Measurements from ENCODE around the gene IFT80. TPM values are rescaled to one million over a fixed set of nuclear protein-coding genes. Genes with fewer than 3 reads are reported as not detected.

The IFT80 gene
- total RNA-seq, 1 experiment from 2014 or later, result 26.3 TPM

DNA sequence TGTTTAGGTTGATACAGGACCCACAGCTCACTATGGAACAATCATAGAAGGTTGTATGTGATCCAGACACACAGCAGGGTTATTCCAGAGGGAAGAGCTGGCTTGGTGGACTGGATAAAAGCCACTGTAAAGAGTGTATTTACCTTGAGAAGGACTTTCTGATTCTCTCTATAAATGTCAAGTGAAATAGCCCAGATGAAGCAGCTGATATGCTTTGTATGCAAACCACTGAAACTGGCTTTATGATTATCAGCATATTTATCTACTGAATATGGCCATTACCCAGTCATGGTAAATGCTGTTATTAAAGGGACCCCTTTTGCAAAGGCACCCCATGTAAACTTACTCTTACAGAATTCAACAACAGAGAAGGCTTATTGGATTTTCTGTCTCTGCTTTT is 145.7 kb downstream of the IFT80 start:
- Histone ChIP-seq H2AFZ (ENCODE audit: low read depth, low read length, poor library complexity, severe bottlenecking) (no peak overlapping the region), H3K4me1 (ENCODE audit: control insufficient read depth in 1 of 2, insufficient read depth in 2 of 2, low read length in 2 of 2) (no peaks in the 10 kb centered on the region), H3K4me3 (replicated peaks in 1 of 2; ENCODE audit: low read depth in 1 of 2, low read length in 2 of 2) (no peak overlapping the region), H3K4me2 (ENCODE audit: low read length) (no peak overlapping the region), H3K9me2 (ENCODE audit: insufficient read depth) (no peaks in the 10 kb centered on the region), H3K9ac (ENCODE audit: low read length) (no peak overlapping the region), H3K9me3 (ENCODE audit: control insufficient read depth in 1 of 2, insufficient read depth in 1 of 2, low read depth in 1 of 2, low read length in 2 of 2) (no peaks in the 10 kb centered on the region), H3K36me3 (ENCODE audit: control insufficient read depth in 1 of 2, insufficient read depth in 2 of 2, low read length in 2 of 2) (no peaks in the 10 kb centered on the region), H3K27ac (ENCODE audit: low read depth, low read length) (no peak overlapping the region), H4K20me1 (ENCODE audit: insufficient read depth) (no peaks in the 10 kb centered on the region), H3K27me3 (ENCODE audit: insufficient read depth, low read length) (no peaks in the 10 kb centered on the region), H3K79me2 (ENCODE audit: insufficient read depth, low read length) (no peaks in the 10 kb centered on the region)
- CTCF ChIA-PET, result no interaction called here
- RAD21 ChIA-PET (ENCODE audit: low non-redundant PET in 1 of 2, low total read pairs in 2 of 2, uncharacterized antibody in 2 of 2, unreplicated experiment in 2 of 2), result no interaction called here
- intact Hi-C loops (cut with micrococcal nuclease), result no loop called here
- BruUV-seq (replicated peaks), result no TSS peak
- DNase-seq (ENCODE audit: low read depth, low spot score) (no peak), ATAC-seq (no peak)
- POLR2A ChIA-PET, result no interaction called here
- TF ChIP-seq FOSL1 (IDR thresholded peaks at IDR 0.05; ENCODE audit: low read depth), result no peak
- TF ChIP-seq RAD21 (IDR thresholded peaks at IDR 0.05; ENCODE audit: low read depth), result no peak
- TF ChIP-seq ELF1 (IDR thresholded peaks at IDR 0.05; ENCODE audit: borderline replicate concordance, low read depth), result no peak
- no peak for TF ChIP-seq CBX3 (IDR thresholded peaks at IDR 0.05; ENCODE audit: low read depth)
- no peak for TF ChIP-seq SRF (IDR thresholded peaks at IDR 0.05; ENCODE audit: low read depth)
- TF ChIP-seq ZNF274 (IDR thresholded peaks at IDR 0.05; ENCODE audit: low read depth, low read length), result no peak
- TF ChIP-seq, protein P1, sequence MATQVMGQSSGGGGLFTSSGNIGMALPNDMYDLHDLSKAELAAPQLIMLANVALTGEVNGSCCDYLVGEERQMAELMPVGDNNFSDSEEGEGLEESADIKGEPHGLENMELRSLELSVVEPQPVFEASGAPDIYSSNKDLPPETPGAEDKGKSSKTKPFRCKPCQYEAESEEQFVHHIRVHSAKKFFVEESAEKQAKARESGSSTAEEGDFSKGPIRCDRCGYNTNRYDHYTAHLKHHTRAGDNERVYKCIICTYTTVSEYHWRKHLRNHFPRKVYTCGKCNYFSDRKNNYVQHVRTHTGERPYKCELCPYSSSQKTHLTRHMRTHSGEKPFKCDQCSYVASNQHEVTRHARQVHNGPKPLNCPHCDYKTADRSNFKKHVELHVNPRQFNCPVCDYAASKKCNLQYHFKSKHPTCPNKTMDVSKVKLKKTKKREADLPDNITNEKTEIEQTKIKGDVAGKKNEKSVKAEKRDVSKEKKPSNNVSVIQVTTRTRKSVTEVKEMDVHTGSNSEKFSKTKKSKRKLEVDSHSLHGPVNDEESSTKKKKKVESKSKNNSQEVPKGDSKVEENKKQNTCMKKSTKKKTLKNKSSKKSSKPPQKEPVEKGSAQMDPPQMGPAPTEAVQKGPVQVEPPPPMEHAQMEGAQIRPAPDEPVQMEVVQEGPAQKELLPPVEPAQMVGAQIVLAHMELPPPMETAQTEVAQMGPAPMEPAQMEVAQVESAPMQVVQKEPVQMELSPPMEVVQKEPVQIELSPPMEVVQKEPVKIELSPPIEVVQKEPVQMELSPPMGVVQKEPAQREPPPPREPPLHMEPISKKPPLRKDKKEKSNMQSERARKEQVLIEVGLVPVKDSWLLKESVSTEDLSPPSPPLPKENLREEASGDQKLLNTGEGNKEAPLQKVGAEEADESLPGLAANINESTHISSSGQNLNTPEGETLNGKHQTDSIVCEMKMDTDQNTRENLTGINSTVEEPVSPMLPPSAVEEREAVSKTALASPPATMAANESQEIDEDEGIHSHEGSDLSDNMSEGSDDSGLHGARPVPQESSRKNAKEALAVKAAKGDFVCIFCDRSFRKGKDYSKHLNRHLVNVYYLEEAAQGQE (IDR thresholded peaks at IDR 0.05; ENCODE audit: low read depth), result no peak
- TF ChIP-seq MAX (IDR thresholded peaks at IDR 0.05), result no peak
- TF ChIP-seq CEBPB (IDR thresholded peaks at IDR 0.05; ENCODE audit: low read depth), result no peak
- TF ChIP-seq POLR2A (IDR thresholded peaks at IDR 0.05; ENCODE audit: borderline replicate concordance, extremely low read depth, insufficient read depth, insufficient read length), result no peak
- TF ChIP-seq POLR2AphosphoS5 (IDR thresholded peaks at IDR 0.05; ENCODE audit: low read depth, low read length), result no peak
- no peak for TF ChIP-seq EZH2phosphoT487 (IDR thresholded peaks at IDR 0.05; ENCODE audit: borderline replicate concordance)
- no peak for TF ChIP-seq SP1 (IDR thresholded peaks at IDR 0.05; ENCODE audit: low read depth)
- TF ChIP-seq ATF3 (IDR thresholded peaks at IDR 0.05), result no peak
- TF ChIP-seq TCF7L2 (IDR thresholded peaks at IDR 0.05; ENCODE audit: borderline replicate concordance, extremely low read depth, insufficient read depth, insufficient read length), result no peak
- TF ChIP-seq YY1 (IDR thresholded peaks at IDR 0.05; ENCODE audit: extremely low read depth, insufficient replicate concordance, low read depth, low read length), result no peak

Data from HCT116 (cell line).